Muscle of arm (tissue), 12 donors: Measurements from ENCODE around the gene ING3. TPM values are rescaled to one million over a fixed set of nuclear protein-coding genes. Genes with fewer than 3 reads are reported as not detected.
"Not testable (repeated sequence)": the region's sequence is repeated elsewhere in the genome, so short reads cannot be mapped to it uniquely, and the experiment has no call there.

Source experiments
- DNase-seq: peaks from one replicate; pipeline ENCODE4 v3.0.0-alpha.2; 2013
- polyA plus RNA-seq, 12 donors: library from polyadenylated mRNA; unstranded; fragments of 120-200 nt; gene quantifications; one replicate each; pipeline ENCODE4 v1.2.1, GENCODE V29; 2013; ENCODE audit not compliant: insufficient read length in 12 of 12

The ING3 gene
- polyA plus RNA-seq, 12 donors = 14.2 to 32.3 (median 22.5) TPM; not detected in 1

DNA sequence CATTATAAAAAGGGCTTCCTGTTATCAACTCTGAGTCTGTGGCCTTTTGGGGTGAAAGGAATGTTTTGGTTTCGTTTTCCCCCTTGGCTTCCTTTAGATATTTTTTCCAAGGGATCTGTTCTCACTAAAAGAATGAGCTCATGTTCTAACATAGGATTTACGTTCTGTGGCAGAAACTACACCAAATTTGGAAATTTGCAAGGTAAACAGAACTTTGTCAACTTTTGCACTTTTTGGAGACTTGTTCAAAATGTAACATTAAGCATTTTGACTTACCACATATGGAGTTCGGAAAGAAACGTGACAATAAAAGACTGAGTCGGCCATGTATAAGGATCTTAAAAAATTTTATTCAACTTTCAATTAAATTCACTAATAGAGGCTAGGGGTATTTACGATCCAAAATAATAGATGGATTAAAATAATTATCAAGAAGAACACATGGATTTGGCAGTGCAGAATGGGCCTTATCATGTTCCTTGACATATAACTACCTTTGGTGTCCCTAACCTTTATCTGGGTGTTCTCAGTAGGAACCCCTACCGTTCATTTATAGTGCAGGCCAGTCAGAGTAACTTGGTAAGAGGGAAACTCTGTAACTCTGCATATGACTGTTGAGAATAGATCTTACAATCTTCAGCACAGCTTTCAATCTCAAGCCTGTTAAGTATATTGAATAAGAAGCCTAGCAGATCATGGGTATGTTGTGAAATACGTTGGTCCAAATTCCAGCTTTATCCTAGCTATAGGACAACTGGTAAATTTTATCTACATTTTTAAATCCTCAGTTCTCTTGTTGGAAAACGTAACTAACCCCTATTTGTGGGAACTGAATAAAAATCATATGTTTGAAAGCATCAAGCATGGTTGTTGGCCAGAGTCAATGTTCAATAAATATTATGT, 49.8 kb downstream of the ING3 start:
- peak; percentile 57 for DNase-seq

GRCh38 chr7:121001234-121001906, 50.8 kb downstream of the ING3 start:
- no peak for DNase-seq

DNA sequence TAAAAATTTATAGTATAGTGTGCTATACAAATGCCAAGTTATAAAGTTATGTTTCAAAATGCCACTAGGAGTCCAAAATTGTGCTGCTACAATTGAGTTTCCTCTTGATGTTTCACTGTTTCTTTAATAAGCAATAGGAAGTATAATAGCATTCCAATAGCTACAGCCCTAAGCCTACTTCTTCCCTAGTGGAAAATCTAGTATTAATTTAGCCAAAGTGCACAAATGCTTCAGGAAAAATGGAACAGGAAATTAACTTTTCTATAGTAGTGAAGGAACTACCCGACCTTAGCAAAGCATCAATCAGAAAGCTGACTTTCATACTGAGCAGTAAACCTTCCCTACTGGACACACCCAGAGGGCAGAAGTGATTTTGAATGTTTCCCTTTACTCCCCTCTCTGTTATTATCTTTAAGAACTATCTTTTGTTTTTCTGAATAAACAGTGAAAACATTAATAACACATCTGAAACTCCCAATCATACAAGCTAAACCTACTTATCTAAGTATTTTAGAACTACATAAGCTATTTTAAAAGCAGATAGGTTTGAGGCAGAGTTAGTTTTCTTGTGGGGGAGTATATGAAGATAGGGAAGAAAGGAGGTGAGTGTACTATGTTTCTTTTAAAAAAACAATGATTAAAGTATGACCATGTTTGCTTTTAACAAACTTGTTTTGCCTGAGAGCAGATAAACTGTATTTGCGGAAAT, 51.6 kb downstream of the ING3 start:
- peak; percentile 49 for DNase-seq

DNA sequence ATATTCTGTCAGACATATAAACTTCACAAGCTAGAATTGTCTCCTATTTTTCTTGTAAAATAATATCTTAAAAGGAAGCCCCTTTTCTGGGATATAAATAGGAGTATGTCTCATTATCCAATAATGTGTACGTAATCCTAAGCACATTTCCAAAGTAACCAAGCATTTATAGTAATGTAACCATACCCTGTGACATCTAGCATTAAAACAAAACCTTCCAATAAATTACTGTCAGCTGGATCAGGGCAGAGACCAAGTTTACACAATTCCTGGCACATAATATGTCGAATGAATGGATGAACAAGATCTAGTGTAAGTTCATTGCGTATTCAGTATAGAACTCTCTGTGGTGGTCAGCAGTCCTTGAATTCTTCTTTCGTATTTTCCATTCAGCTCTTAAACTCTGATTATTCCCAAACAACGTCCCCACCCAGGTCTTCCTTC, 52.2 kb downstream of the ING3 start:
- DNase-seq = peak; percentile 51

GRCh38 chr7:121003986-121004685, 53.6 kb downstream of the ING3 start:
- no peak for DNase-seq

GRCh38 chr7:121005058-121005457, 54.5 kb downstream of the ING3 start:
- DNase-seq = not testable (repeated sequence)

DNA sequence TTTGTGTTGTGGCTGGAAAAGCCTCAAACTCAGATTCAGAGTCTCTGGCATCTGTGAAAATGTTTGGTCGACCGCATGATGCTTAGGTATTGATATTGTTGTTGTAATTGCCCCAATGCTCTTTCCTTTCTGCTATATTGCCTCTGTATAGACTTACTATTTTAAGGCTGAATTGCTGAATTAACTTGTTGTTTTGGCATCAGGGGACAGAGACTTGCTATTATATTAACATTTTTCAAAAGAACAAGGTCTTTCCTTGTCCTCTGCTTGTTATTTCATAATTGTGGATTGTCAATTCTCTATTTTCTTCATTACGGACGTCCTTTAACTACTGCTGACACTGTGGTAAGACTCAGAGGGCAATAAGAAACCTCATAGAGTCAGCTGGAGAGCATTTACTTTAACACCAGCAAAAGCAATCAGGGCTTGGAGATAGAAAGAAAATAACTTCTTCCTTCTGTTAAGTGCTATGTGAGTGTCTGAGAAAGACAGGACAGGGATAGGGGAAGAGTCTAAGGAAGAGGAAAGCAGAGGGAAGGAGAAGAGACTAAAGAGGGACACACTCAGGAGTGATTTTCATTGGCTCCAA, 55.5 kb downstream of the ING3 start:
- no peak for DNase-seq

GRCh38 chr7:121006711-121007315, 56.2 kb downstream of the ING3 start:
- no peak for DNase-seq

DNA sequence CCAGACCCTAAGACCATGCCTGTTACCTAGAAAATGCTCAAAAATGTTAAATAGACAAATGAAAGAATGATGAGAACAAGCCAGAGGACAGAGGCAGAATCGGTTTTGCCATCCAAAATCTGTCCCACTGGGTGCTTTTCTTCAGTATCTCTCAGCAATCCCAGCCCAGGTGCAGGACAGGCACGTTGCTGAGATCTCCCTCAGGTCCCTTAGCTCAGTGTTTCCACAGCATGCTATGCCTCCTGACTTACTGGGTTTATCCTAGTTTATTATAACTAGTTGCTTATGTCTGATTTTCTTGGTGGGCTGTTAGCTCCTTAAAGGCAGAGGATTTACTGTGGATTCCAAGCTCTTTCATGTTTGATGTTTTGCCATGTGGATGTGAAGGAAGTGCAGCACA, 58.2 kb downstream of the ING3 start:
- no peak for DNase-seq

DNA sequence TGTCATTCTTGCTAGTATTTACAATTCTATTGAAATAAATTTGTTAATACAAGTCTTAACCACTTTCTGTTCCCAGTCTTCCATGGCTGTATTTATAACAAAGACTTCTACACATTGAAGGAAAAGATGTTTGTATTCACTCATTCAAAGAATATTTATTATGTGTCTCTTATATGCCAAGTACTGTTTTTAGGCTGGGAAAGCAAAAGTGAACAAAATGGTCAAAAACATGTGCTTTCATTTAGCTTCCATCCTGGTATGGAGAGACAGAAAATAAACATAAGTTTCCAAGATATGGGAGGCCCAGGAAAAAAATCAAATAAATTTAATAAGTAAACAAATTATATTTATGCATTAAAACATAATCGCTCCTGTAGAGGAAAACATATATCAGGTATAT, 60.8 kb downstream of the ING3 start:
- no peak for DNase-seq

- DNase-seq = no peak
These were observed 61.7 kb downstream of the ING3 start for GRCh38 chr7:121012170-121012874.

DNA sequence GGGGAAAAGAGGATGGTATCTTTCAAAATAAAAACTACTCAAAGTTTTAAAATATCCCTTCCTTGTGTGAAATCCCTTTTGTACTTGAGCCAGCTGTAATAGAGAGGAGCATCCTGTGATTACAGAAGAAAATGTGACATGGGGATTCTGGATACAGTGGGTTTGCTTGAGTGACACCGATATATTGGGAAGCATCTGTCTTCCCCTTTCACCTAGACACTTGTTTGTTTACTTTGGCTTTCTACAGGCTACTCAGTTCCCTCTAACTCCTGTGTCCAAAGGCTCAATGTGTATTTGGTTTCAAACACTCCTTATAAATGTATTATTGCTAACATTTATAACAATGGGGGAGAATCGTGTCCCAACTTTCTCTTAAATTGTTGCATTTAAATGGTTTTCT, 62.3 kb downstream of the ING3 start:
- no peak for DNase-seq

GRCh38 chr7:121015560-121015959, 65.0 kb downstream of the ING3 start:
- DNase-seq = no peak

GRCh38 chr7:121016966-121017365, 66.4 kb downstream of the ING3 start:
- DNase-seq = no peak

GRCh38 chr7:121017586-121017985, 67.0 kb downstream of the ING3 start:
- DNase-seq = no peak

DNA sequence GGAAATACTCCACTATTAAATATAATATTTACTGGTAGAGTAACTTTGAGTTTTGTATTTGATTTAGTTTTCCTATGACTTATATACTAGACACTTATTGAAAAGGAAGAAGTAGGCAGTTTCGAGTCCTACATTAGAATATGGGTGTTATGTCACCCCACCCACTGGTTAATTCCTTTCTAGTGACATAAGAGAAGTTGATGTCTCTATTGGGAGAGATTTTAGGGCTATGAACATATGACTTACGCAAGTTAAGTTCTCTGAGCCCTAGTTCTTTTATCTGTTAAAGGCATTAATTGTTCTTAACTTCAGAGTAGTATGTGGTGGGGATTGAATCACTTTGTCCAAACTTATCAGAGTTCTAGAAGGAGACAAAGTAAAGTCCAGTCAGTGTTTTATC, 68.4 kb downstream of the ING3 start:
- DNase-seq = no peak

DNA sequence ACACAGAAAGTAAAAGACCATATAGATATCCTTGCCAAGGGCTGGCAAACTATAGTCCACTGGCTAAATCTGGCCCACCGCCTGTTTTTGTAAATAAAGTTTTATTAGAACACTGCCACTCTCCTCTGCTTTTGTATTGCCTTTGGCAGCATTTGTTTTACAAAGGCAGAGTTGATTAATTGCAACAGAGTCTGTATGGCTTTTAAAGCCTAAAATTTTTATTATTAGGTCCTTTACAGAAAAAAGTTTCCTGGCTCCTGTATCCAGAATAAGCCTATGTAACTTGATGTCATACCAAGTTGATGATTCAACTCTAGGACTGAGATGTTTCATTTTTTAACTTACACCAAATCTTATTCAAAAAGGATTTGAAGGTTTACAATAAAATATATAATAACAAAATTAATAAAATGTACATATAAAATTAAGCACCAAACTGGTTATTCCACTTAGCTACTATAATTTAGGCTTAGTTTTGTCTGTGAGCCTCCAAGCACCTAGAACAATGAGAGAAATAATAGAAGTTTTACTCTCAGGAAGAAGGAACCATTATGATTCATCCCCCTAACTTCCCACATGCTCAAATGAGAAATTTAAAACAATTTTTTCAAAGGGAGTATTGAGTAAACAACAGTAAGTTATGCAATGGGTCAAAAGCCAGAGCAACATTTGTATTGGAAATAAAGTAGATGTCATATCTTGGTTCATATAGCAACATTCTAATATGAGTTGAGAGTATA, 69.8 kb downstream of the ING3 start:
- no peak for DNase-seq

DNA sequence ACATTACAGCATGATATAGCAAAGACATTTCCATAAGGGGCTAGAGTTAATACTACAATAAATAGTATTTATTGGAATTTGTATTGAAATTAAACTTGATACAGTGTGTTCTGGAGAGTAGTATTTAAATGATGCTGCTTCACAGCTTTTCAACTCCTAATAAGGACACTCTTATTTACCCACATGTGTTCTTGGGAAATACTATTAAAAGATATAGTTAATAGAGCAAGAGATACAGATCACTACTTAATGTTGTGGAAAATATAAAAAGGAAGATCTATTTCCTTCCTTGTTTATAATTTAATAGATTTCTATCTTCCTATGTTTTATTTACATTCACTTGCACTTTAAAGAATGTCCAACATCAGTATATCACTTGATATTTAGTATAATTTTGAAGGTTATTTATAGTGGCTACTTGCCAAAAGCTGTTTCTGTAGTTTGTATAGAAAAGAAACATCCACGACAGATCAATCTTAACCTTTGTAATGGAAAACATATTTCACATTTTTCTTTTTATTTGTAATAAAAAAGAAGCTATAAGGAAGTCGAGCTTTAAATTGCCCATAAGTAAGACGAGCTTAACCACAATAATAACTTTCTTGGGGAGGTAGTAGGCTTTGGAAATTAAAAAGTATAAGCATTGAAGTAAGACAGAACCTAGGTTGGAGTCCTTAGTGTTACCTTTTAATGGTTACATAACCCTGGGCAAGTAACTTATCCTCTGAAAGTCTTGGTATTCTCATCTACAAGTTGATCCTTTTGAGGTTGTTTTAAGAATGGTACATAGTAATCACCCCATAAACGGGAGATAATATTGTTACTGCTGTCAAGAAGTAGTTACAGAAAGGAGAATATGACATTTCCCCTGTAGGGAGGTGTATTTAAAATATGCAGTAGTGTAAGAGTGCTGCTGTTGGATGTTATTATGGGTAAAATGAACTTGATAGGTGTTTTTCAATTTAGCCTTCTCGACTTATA, 70.7 kb downstream of the ING3 start:
- no peak for DNase-seq
